ES-I3 (cell line): ENCODE results near the gene CHRNA4.

Source experiments
- H3K36me3 ChIP-seq: 2 replicates; pipeline ENCODE4 v1.6.1; 2013; ENCODE audit warnings: mild to moderate bottlenecking, low read length, control low read depth, moderate library complexity; ENCODE audit not compliant: insufficient read depth
- H3K4me1 ChIP-seq: 2 replicates; pipeline ENCODE4 v1.6.1; 2013; ENCODE audit warnings: mild to moderate bottlenecking, control low read depth, low read length; ENCODE audit not compliant: insufficient read depth
- H3K9ac ChIP-seq: 2 replicates; pipeline ENCODE4 v1.6.1; 2013; ENCODE audit warnings: low read depth, mild to moderate bottlenecking, low read length, moderate library complexity
- H3K9me3 ChIP-seq: 2 replicates; pipeline ENCODE4 v1.6.1; 2013; ENCODE audit warnings: mild to moderate bottlenecking, low read length, moderate library complexity; ENCODE audit not compliant: control insufficient read depth, insufficient read depth

The CHRNA4 gene

GRCh38 chr20:63316502-63316921 is 44.6 kb downstream of the CHRNA4 start:
- Histone ChIP-seq H3K36me3 (no peaks in the 10 kb centered on the region), H3K9me3 (no peaks in the 10 kb centered on the region), H3K9ac (no peak overlapping the region), H3K4me1 (no peaks in the 10 kb centered on the region)

GRCh38 chr20:63315731-63316491 is 45.2 kb downstream of the CHRNA4 start:
- Histone ChIP-seq H3K9ac (no peak overlapping the region), H3K9me3 (no peaks in the 10 kb centered on the region), H3K36me3 (no peaks in the 10 kb centered on the region), H3K4me1 (no peaks in the 10 kb centered on the region)

- Histone ChIP-seq H3K9me3 (no peaks in the 10 kb centered on the region), H3K4me1 (no peaks in the 10 kb centered on the region), H3K9ac (no peak overlapping the region), H3K36me3 (no peaks in the 10 kb centered on the region)
Observed at GRCh38 chr20:63315240-63315689, 45.9 kb downstream of the CHRNA4 start.

DNA sequence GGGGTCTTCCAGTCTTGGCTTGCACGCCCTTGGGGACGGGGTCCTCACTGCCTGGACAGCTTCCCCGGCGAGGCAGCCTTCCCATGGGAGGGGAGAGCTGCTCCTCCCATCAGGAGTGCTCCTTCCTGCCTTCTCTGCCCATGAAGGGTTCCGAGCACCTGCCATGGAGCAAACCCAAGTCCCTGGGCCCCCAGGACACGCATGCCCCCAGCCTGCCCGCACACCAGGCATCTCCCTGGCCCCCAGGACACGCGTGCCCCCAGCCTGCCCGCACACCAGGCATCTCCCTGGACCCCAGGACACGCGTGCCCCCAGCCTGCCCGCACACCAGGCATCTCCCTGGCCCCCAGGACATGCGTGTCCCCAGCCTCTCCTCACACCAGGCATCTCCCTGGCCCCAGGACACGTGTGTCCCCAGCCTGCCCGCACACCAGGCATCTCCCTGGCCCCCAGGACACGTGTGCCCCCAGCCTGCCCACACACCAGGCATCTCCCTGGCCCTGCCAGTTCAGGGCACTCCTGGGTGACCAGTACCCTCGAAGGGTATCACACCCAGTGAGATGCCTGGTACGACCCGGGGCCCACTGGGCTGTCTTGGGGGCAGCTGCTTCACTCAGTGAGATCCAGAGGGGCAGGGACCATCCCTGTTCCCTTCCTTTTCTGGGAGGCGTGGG is 46.4 kb downstream of the CHRNA4 start:
- Histone ChIP-seq H3K36me3 (no peaks in the 10 kb centered on the region), H3K9ac (no peak overlapping the region), H3K4me1 (no peaks in the 10 kb centered on the region), H3K9me3 (no peaks in the 10 kb centered on the region)

GRCh38 chr20:63314015-63314471 is 47.1 kb downstream of the CHRNA4 start:
- no peaks in the 10 kb centered on the region for H3K9me3 ChIP-seq
- H3K4me1 ChIP-seq, result no peaks in the 10 kb centered on the region
- no peaks in the 10 kb centered on the region for H3K36me3 ChIP-seq

GRCh38 chr20:63313349-63314014 is 47.7 kb downstream of the CHRNA4 start:
- Histone ChIP-seq H3K9me3 (no peaks in the 10 kb centered on the region), H3K9ac (no peak overlapping the region), H3K4me1 (no peaks in the 10 kb centered on the region), H3K36me3 (no peaks in the 10 kb centered on the region)

More at GRCh38 chr20:63314015-63314471, 47.1 kb downstream of the CHRNA4 start:
- H3K9ac ChIP-seq, result no peak overlapping the region

DNA sequence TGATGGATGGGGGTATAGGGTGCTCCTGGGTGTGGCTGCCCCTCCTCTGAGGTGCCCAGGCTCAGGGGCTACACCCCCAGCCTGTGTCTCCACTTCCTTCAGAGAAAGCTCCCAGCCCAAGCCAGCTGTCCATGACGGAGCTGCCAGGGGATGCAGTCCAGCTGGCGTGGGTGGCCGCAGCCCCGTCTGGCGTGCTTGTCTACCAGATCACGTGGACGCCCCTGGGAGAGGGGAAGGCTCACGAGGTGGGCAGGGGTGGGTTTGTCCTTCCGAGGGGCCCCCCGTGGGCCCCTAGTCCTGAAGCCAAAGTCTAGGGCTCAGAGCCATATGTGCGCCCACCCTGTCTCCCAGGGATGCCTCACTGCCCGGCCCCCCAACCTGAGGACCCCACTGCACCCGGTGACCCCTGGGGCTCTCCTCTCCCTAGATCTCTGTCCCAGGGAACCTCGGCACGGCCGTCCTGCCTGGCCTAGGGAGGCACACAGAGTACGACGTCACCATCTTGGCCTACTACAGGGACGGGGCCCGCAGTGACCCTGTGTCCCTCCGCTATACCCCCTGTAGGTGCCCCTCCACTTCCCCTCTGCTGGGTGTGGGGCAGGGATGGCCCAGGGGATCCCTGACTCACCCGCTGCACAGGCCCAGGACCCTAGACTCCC is 48.3 kb downstream of the CHRNA4 start:
- no peaks in the 10 kb centered on the region for H3K9me3 ChIP-seq
- no peaks in the 10 kb centered on the region for H3K36me3 ChIP-seq
- H3K4me1 ChIP-seq, result no peaks in the 10 kb centered on the region
- no peak overlapping the region for H3K9ac ChIP-seq

DNA sequence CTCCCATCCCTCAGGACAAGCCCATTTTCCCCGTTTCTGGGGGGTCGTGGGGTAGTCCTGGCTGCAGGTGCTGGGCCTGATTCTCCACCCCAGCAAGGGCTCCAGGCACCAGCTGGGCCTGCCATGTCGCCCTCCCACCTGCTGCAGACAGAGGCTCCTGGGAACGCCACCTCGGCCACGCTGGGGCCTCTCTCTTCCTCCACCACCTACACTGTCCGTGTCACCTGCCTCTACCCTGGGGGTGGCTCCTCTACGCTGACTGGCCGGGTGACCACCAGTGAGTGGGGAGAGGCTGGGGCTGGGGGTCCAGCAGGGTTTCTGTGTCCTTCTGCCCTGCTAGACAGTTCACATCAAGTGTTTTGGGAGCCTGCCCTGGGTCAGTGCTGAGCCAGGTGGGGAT is 48.9 kb downstream of the CHRNA4 start:
- H3K9me3 ChIP-seq, result no peaks in the 10 kb centered on the region

DNA sequence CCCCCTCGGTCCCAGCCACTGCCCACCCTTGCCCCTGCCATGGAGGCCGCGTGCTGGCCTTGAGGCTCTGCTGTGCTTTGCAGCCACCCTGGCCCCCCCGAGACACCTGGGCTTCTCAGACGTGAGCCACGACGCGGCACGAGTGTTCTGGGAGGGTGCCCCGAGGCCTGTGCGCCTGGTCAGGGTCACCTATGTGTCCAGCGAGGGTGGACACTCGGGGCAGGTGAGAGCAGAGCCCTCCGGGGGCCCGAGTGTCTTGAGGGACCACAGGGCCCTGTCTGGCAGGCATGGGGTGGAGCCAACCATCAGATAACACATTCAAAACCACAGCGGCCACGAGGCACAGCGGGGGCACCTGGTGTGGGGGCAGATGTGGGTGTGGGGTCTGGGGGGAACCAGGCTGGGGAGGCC is 49.3 kb downstream of the CHRNA4 start:
- H3K36me3 ChIP-seq, result no peaks in the 10 kb centered on the region
- H3K4me1 ChIP-seq, result no peaks in the 10 kb centered on the region
- H3K9me3 ChIP-seq, result no peaks in the 10 kb centered on the region
- no peak overlapping the region for H3K9ac ChIP-seq

More for the DNA sequence above, 48.9 kb downstream of the CHRNA4 start:
- H3K36me3 ChIP-seq, result no peaks in the 10 kb centered on the region
- no peak overlapping the region for H3K9ac ChIP-seq
- H3K4me1 ChIP-seq, result no peaks in the 10 kb centered on the region

DNA sequence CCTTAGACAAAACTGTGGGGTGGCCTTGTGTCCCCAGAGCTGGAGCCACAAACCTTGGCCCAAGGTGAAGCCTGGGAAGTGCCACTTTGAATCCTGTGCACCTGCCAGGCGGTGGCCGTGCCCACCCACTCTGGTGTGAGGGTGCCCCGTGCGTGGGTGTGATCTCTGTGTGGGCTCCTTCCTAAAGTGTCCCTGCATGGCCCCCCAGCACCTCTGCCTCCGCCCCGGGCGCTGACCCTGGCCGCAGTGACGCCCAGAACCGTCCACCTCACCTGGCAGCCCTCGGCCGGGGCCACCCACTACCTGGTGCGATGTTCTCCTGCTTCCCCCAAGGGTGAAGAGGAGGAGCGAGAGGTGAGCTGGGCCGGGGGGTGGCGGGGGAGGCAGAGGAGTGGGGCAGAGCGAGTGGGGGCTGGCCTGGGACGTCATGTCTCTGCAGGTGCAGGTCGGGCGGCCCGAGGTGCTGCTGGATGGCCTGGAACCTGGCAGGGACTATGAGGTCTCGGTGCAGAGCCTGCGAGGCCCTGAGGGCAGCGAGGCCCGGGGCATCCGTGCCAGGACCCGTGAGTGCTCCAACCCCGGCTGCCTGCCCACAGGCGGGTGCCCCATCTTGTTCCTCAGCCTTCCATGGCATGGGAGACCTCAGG is 49.8 kb downstream of the CHRNA4 start:
- Histone ChIP-seq H3K9me3 (no peaks in the 10 kb centered on the region), H3K36me3 (no peaks in the 10 kb centered on the region), H3K9ac (no peak overlapping the region), H3K4me1 (no peaks in the 10 kb centered on the region)

DNA sequence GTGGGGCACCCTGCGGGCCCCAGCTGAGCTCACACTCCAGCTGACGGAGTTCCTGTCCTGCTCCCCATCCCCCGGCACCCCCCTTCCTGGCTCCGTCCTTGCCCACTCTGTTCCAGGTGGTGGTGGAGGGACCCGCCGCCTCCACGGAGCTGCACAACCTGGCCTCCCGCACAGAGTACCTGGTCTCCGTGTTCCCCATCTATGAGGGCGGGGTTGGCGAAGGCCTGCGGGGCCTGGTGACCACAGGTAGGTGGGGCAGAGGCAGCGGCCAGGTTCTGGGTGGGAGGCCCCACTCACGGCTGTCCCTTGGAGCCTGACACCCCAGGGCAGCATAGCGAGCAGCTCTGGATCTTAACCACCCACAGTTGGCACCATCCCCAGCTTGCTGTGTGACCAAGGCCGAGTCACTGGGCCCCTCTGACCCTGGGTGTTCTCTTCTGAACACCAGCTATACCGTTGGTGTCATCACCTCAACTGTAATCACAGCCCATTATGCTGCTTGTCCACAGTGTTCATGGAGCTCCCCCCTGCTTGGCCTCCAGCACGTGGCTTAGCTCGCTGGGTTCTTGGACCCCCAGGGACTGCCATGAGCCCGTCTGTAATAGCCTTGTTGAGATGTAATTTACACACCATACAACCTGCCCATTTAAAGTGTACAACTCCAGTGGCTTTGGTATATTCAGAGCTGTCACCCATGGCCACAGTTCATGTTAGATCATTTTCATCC is 50.7 kb downstream of the CHRNA4 start:
- Histone ChIP-seq H3K36me3 (no peaks in the 10 kb centered on the region), H3K9me3 (no peaks in the 10 kb centered on the region), H3K4me1 (no peaks in the 10 kb centered on the region), H3K9ac (no peak overlapping the region)

DNA sequence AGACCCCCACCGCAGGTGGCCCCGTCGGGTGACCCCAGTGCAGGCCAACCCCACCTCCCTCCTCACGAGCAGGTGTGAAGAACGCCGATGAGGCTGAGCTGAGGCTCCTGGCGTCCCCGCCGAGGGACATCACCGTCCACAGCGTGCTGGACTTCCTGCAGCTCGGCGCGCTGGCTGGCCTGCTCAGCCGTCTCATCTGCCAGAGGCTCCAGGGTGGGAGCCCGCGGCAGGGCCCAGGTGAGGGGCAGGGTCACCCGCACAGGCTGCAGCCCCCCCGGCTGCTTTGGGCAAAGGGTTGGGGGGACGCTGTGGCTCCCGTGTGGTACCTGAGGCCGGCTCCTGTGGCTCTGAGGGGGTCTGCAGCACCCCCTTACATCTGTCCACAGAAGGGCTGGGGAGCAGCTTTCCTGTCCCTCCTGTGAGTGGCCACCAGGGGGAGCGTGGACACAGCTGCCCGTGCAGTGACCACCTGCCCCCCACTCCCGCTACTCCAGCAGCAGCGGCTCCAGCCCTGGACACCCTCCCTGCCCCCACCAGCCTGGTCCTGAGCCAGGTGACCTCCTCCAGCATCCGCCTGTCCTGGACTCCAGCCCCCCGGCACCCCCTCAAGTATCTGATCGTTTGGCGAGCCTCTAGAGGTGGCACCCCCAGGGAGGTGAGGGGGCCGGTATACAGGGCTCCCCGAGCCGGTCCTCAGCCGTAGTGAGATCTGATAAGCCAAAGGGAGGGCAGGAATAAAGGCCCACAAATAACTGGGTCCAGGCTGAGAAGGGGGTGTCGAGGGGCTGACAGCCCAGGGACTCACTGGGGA is 51.7 kb downstream of the CHRNA4 start:
- Histone ChIP-seq H3K9me3 (no peaks in the 10 kb centered on the region), H3K9ac (no peak overlapping the region), H3K4me1 (no peaks in the 10 kb centered on the region), H3K36me3 (no peaks in the 10 kb centered on the region)
